ENCODE measurements around the gene LIPG.
A peak's percentile ranks its signal among the peaks of the same experiment; 100 is the strongest.
"Not testable (repeated sequence)": the region's sequence is repeated elsewhere in the genome, so short reads cannot be mapped to it uniquely, and the experiment has no call there.

The LIPG gene

GRCh38 chr18:49561289-49562193, at the start of gene LIPG:
TSS of gene LIPG (plus strand) at chr18:49562057. CDS start at chr18:49562309, 252 bp downstream.
- DNase-seq = peak; percentile 94

GRCh38 chr18:49512876-49513275, 49.0 kb upstream of the LIPG start:
- DNase-seq = not testable (repeated sequence)

- DNase-seq = no peak
These were observed 47.3 kb upstream of the LIPG start for GRCh38 chr18:49514577-49514976.

- DNase-seq = not testable (repeated sequence)
These were observed 46.9 kb upstream of the LIPG start for GRCh38 chr18:49515003-49515402.

- DNase-seq = no peak
These were observed 46.3 kb upstream of the LIPG start for GRCh38 chr18:49515516-49515915.

- no peak for DNase-seq
These were observed 44.4 kb upstream of the LIPG start for GRCh38 chr18:49517483-49517882.

GRCh38 chr18:49519101-49519971, 42.5 kb upstream of the LIPG start:
- DNase-seq = no peak

GRCh38 chr18:49520661-49521145, 41.2 kb upstream of the LIPG start:
- peak; percentile 65 for DNase-seq

- DNase-seq = peak; percentile 56
These were observed 40.5 kb upstream of the LIPG start for GRCh38 chr18:49521216-49521835.

- not testable (repeated sequence) for DNase-seq
These were observed 38.2 kb upstream of the LIPG start for GRCh38 chr18:49523580-49524093.

GRCh38 chr18:49524349-49524748, 37.5 kb upstream of the LIPG start:
- DNase-seq = no peak

- DNase-seq = no peak
These were observed 36.9 kb upstream of the LIPG start for GRCh38 chr18:49524951-49525350.

GRCh38 chr18:49525981-49526380, 35.9 kb upstream of the LIPG start:
- DNase-seq = no peak

GRCh38 chr18:49527631-49528327, 34.1 kb upstream of the LIPG start:
- DNase-seq = no peak

GRCh38 chr18:49529596-49529995, 32.3 kb upstream of the LIPG start:
- DNase-seq = no peak

GRCh38 chr18:49531678-49532153, 30.1 kb upstream of the LIPG start:
- DNase-seq = no peak

- no peak for DNase-seq
These were observed 26.8 kb upstream of the LIPG start for GRCh38 chr18:49534846-49535601.

- no peak for DNase-seq
These were observed 24.5 kb upstream of the LIPG start for GRCh38 chr18:49537232-49537896.

- no peak for DNase-seq
These were observed 17.5 kb upstream of the LIPG start for GRCh38 chr18:49544362-49544761.

GRCh38 chr18:49546278-49546677, 15.6 kb upstream of the LIPG start:
- no peak for DNase-seq

Measured in NCI-H345 (cell line).